ENCODE data around the gene ZNF770.

DNA sequence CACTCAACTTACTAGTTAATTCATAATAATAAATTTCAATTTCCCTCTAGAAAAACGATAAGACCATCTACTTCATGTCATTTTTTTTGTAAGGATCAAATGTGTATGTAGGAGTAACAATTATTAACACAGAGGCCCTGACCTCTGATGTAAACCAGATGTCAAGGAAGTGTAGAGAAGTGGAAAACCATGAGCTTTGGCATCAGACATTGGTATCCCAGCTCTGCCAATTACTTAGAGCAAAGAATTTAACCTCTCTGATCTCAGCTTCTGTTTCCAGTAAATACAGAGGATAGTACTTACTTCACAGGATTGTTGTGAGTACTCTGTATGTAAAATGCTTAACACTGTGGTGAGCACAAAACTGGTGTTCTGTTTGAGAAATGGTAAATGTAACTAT is 36.1 kb downstream of the ZNF770 start:
- TF ChIP-seq, protein P1, sequence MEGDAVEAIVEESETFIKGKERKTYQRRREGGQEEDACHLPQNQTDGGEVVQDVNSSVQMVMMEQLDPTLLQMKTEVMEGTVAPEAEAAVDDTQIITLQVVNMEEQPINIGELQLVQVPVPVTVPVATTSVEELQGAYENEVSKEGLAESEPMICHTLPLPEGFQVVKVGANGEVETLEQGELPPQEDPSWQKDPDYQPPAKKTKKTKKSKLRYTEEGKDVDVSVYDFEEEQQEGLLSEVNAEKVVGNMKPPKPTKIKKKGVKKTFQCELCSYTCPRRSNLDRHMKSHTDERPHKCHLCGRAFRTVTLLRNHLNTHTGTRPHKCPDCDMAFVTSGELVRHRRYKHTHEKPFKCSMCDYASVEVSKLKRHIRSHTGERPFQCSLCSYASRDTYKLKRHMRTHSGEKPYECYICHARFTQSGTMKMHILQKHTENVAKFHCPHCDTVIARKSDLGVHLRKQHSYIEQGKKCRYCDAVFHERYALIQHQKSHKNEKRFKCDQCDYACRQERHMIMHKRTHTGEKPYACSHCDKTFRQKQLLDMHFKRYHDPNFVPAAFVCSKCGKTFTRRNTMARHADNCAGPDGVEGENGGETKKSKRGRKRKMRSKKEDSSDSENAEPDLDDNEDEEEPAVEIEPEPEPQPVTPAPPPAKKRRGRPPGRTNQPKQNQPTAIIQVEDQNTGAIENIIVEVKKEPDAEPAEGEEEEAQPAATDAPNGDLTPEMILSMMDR (conservative IDR thresholded peaks at IDR 0.05 in 1 of 2, IDR thresholded peaks at IDR 0.05 in 1 of 2; ENCODE audit: extremely low read depth in 1 of 2, insufficient read depth in 1 of 2, low read depth in 1 of 2, low read length in 2 of 2), result no peak
- no peak for TF ChIP-seq EZH2 (IDR thresholded peaks at IDR 0.05; ENCODE audit: borderline replicate concordance, low read length)

All from mammary epithelial cell (primary cell).